H1 (cell line): ENCODE data around the gene GRID1. TPM values are rescaled to one million over a fixed set of nuclear protein-coding genes. Genes with fewer than 3 reads are reported as not detected.

Experiments used
- CTCF ChIA-PET: fragments of 300-600 bp; sonication (Branson Sonifier 250); formaldehyde crosslinking; loops from one replicate; lab custom pipeline; 2021; ENCODE audit not compliant: partially characterized antibody; lab: Charles Lee
- POLR2A ChIA-PET: fragments of 300-600 bp; sonication (Branson Sonifier 250); formaldehyde crosslinking; loops from one replicate; lab custom pipeline; 2021; ENCODE audit warnings: inconsistent platforms; ENCODE audit not compliant: partially characterized antibody; lab: Charles Lee
- DNase-seq, 2 experiments: peaks; one replicate each; pipeline versions ENCODE4 v3.0.0 to v3.0.0-alpha.2; 2010 to 2022; ENCODE audit warnings: low spot score in 2 of 2, low read depth in 1 of 2, mixed read lengths in 1 of 2
- FAIRE-seq: peaks from 2 replicates; lab custom pipeline; 2011; peaks lifted over from hg19 to GRCh38; lab: Jason Lieb, UNC
- H2AFZ ChIP-seq: 2 replicates; pipeline ENCODE4 v1.8.1; 2012; ENCODE audit warnings: low read length, inconsistent platforms
- H2AK5ac ChIP-seq: 2 replicates; pipeline ENCODE4 v1.6.1; 2013; ENCODE audit warnings: low read depth, low read length
- H2BK120ac ChIP-seq: replicated peaks from 2 replicates; pipeline ENCODE3; 2013; ENCODE audit warnings: low read depth, low read length, inconsistent platforms
- H2BK12ac ChIP-seq: 2 replicates; pipeline ENCODE4 v1.6.1; 2013; ENCODE audit warnings: low read depth, low read length
- H2BK15ac ChIP-seq: 2 replicates; pipeline ENCODE4 v1.6.1; 2013; ENCODE audit warnings: low read length
- H2BK20ac ChIP-seq: 2 replicates; pipeline ENCODE4 v1.6.1; 2013; ENCODE audit warnings: low read length
- H2BK5ac ChIP-seq: 2 replicates; pipeline ENCODE4 v1.6.1; 2013; ENCODE audit warnings: low read depth, low read length
- H3K14ac ChIP-seq: 2 replicates; pipeline ENCODE4 v1.6.1; 2013; ENCODE audit warnings: inconsistent platforms; ENCODE audit not compliant: insufficient read length
- H3K18ac ChIP-seq: 2 replicates; pipeline ENCODE4 v1.6.1; 2013; ENCODE audit warnings: low read length; ENCODE audit errors: extremely low read depth
- H3K23ac ChIP-seq: 2 replicates; pipeline ENCODE4 v1.6.1; 2013; ENCODE audit warnings: inconsistent platforms; ENCODE audit not compliant: insufficient read length
- H3K23me2 ChIP-seq: 2 replicates; pipeline ENCODE4 v1.6.1; 2013; ENCODE audit warnings: low read depth, low read length
- H3K27ac ChIP-seq: 2 replicates; pipeline ENCODE4 v1.6.1; 2011; ENCODE audit warnings: low read depth, low read length, inconsistent platforms
- H3K27me3 ChIP-seq, 4 experiments: replicated peaks in 1 of 4; 1 replicate in 1 of 4; 2 replicates in 3 of 4; pipeline versions ENCODE4 v1.6.1 to v1.8.1; 2011 to 2013; ENCODE audit warnings: low read length in 3 of 4, mild to moderate bottlenecking in 3 of 4, inconsistent platforms in 2 of 4, mixed read lengths in 2 of 4, moderate library complexity in 1 of 4; ENCODE audit not compliant: control insufficient read depth in 3 of 4, insufficient read depth in 3 of 4; ENCODE audit errors: extremely low read depth in 1 of 4
- H3K36me3 ChIP-seq, 4 experiments: 2 replicates each; pipeline versions ENCODE4 v1.6.1 to v1.8.1; 2011 to 2013; ENCODE audit warnings: mild to moderate bottlenecking in 4 of 4, low read length in 3 of 4, moderate library complexity in 2 of 4, control low read depth in 1 of 4, inconsistent platforms in 1 of 4; ENCODE audit not compliant: insufficient read depth in 4 of 4, control insufficient read depth in 2 of 4
- H3K4ac ChIP-seq: replicated peaks from 2 replicates; pipeline ENCODE3; 2013; ENCODE audit warnings: low read length, low read depth, mixed read lengths, inconsistent platforms; ENCODE audit not compliant: insufficient read length
- H3K4me1 ChIP-seq, 4 experiments: replicated peaks in 1 of 4; 1 replicate in 1 of 4; 2 replicates in 3 of 4; pipeline versions ENCODE4 v1.6.1 to v1.8.1; 2011 to 2013; ENCODE audit warnings: low read length in 3 of 4, inconsistent platforms in 2 of 4, mixed read lengths in 1 of 4; ENCODE audit not compliant: insufficient read depth in 4 of 4, control insufficient read depth in 3 of 4
- H3K4me2 ChIP-seq, 2 experiments: 2 replicates each; pipeline versions ENCODE4 v1.6.1 to v1.8.1; 2011 to 2013; ENCODE audit warnings: low read depth in 2 of 2, low read length in 2 of 2, control low read depth in 1 of 2, inconsistent platforms in 1 of 2, mild to moderate bottlenecking in 1 of 2; ENCODE audit not compliant: insufficient read depth in 1 of 2
- H3K4me3 ChIP-seq, 4 experiments: fragments of 200-600, 300-600 bp in 1 of 4; sonication (generic), shearing (Covaris generic), sonication (Bioruptor Twin) in 1 of 4; 2 replicates each; pipeline versions ENCODE4 v1.5.1 to v1.8.1; 2011 to 2016; ENCODE audit warnings: low read length in 4 of 4, low read depth in 3 of 4, control low read depth in 2 of 4, inconsistent platforms in 2 of 4, mild to moderate bottlenecking in 2 of 4, mixed read lengths in 1 of 4, moderate library complexity in 1 of 4; ENCODE audit not compliant: insufficient read depth in 2 of 4; ENCODE audit errors: extremely low read depth in 1 of 4
- H3K56ac ChIP-seq: replicated peaks from 2 replicates; pipeline ENCODE3; 2013; ENCODE audit warnings: low read depth, mild to moderate bottlenecking, mixed read lengths, low read length, inconsistent platforms; ENCODE audit not compliant: insufficient read length
- H3K79me1 ChIP-seq: 2 replicates; pipeline ENCODE4 v1.6.1; 2013; ENCODE audit warnings: low read depth, low read length, control low read depth
- H3K79me2 ChIP-seq, 2 experiments: 2 replicates each; pipeline versions ENCODE4 v1.6.1 to v1.8.1; 2012 to 2013; ENCODE audit warnings: low read length in 2 of 2, mild to moderate bottlenecking in 2 of 2, inconsistent platforms in 1 of 2; ENCODE audit not compliant: insufficient read depth in 2 of 2, control insufficient read depth in 1 of 2
- H3K9ac ChIP-seq, 4 experiments: replicated peaks in 1 of 4; 1 replicate in 1 of 4; 2 replicates in 3 of 4; pipeline versions ENCODE4 v1.6.1 to v1.8.1; 2011 to 2013; ENCODE audit warnings: low read depth in 3 of 4, low read length in 3 of 4, control low read depth in 2 of 4, mild to moderate bottlenecking in 2 of 4, moderate library complexity in 2 of 4, inconsistent platforms in 1 of 4; ENCODE audit errors: extremely low read depth in 1 of 4
- H3K9me3 ChIP-seq, 2 experiments: 2 replicates each; pipeline versions ENCODE4 v1.6.1 to v1.8.1; 2012 to 2013; ENCODE audit warnings: mild to moderate bottlenecking in 2 of 2, moderate library complexity in 2 of 2, control low read depth in 1 of 2, inconsistent platforms in 1 of 2, low read depth in 1 of 2, low read length in 1 of 2, mixed read lengths in 1 of 2; ENCODE audit not compliant: insufficient read depth in 2 of 2
- H4K20me1 ChIP-seq, 2 experiments: replicated peaks in 1 of 2; 2 replicates each; pipeline versions ENCODE3 to v1.8.1; 2011 to 2013; ENCODE audit warnings: inconsistent platforms in 2 of 2, low read length in 2 of 2, mild to moderate bottlenecking in 1 of 2; ENCODE audit not compliant: insufficient read depth in 2 of 2, control insufficient read depth in 1 of 2
- H4K5ac ChIP-seq: 2 replicates; pipeline ENCODE4 v1.6.1; 2013; ENCODE audit warnings: low read length, low read depth, mixed read lengths, inconsistent platforms; ENCODE audit not compliant: insufficient read length
- H4K8ac ChIP-seq: 2 replicates; pipeline ENCODE4 v1.8.0; 2013; ENCODE audit warnings: mild to moderate bottlenecking, moderate library complexity, low read length, inconsistent platforms; ENCODE audit not compliant: insufficient read depth; ENCODE audit errors: extremely low read depth
- H4K91ac ChIP-seq: replicated peaks from 2 replicates; pipeline ENCODE3; 2013; ENCODE audit warnings: low read length, mixed read lengths, inconsistent platforms; ENCODE audit not compliant: insufficient read length
- CEBPB ChIP-seq: IDR thresholded peaks from 2 replicates; pipeline ENCODE4 v1.6.1; 2012; ENCODE audit warnings: low read depth, low read length
- EGR1 ChIP-seq: IDR thresholded peaks from 2 replicates; pipeline ENCODE4 v1.6.1; 2011; ENCODE audit warnings: low read depth, low read length, borderline replicate concordance
- FOSL1 ChIP-seq: IDR thresholded peaks from 2 replicates; pipeline ENCODE4 v1.6.1; 2011; ENCODE audit warnings: mild to moderate bottlenecking, low read depth, low read length, moderate library complexity; ENCODE audit not compliant: insufficient read depth
- HDAC6 ChIP-seq: IDR thresholded peaks from one replicate; pipeline ENCODE4 v1.7.1; 2012; ENCODE audit warnings: low read depth, mild to moderate bottlenecking, inconsistent platforms, low read length, moderate library complexity
- JUND ChIP-seq: IDR thresholded peaks from 2 replicates; pipeline ENCODE4 v1.6.1; 2011; ENCODE audit warnings: mild to moderate bottlenecking, improper control_type of control experiment, low read length
- RFX5 ChIP-seq: IDR thresholded peaks from 2 replicates; pipeline ENCODE4 v1.6.1; 2011; ENCODE audit warnings: low read depth, low read length, improper control_type of control experiment, borderline replicate concordance
- whole genome bisulfite sequencing, 2 experiments: shearing (Covaris generic) in 1 of 2; methylation state at CpG; one replicate each; pipeline versions ENCODE4 v1.1.6 to v1.1.7; 2013 to 2015; ENCODE audit warnings: low lambda C conversion rate in 2 of 2, mixed read lengths in 2 of 2, inconsistent platforms in 1 of 2, low coverage in 1 of 2, missing lambda C conversion rate in 1 of 2; ENCODE audit not compliant: insufficient replicate concordance in 2 of 2, insufficient coverage in 1 of 2, insufficient read length in 1 of 2; ENCODE audit errors: extremely low coverage in 1 of 2, missing lambda C conversion rate in 1 of 2; 5-methylcytosine and 5-hydroxymethylcytosine counted together
- polyA plus RNA-seq, 7 experiments: library from polyadenylated mRNA; depleted of rRNA in 3 of 7; stranded (reverse) in 5 of 7; unstranded in 2 of 7; fragments of >200 nt in 5 of 7; fragments of 200-250 nt in 2 of 7; gene quantifications; 1 replicate in 5 of 7; 2 replicates in 1 of 7; 4 replicates in 1 of 7; pipeline versions ENCODE4 v1.2.1 to v1.2.3, GENCODE V29; 2011 to 2013; ENCODE audit warnings: missing spikeins in 2 of 7, mixed read lengths in 2 of 7
- total RNA-seq: library from RNA; stranded (reverse); fragmentation: NEBNext Ultra II Directional; extraction: Animal tissue kit (Norgen Biotek cat#: 25700); gene quantifications from 2 replicates; pipeline ENCODE4 v1.2.1, GENCODE V29; 2021
- TF ChIP-seq, protein P1 (sequence below): IDR thresholded peaks from 2 replicates; pipeline ENCODE4 v1.6.1; 2011; ENCODE audit warnings: low read depth, mild to moderate bottlenecking, low read length; ENCODE audit not compliant: insufficient read depth

GRID1 gene
- total and polyA plus RNA-seq, 2 of the 8 experiments (the other 6 are each of a cell fraction or from before 2014, with no cell fraction given), result 0.22 to 0.30 TPM

DNA sequence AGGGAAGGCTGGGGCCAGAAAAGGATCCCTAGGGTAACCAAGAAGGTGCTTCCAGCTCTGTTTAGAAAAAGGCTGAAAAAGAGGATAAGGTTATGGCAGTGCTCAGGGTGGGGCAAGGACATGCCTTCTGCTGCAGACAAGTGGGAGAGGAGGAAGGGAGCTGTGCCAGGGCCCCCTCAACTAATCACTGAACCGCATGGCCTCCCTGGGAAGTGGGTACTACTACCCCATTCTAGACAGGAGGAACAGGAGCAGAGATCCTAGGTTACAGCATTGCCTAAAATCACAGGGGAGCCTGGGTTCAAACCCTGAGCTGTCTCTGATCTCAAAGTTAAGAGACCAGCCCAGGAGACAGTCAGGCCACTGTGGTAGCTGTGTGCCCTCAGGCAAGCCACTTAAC is 149.7 kb downstream of the GRID1 start:
- Histone ChIP-seq H3K79me2 (no peaks in the 10 kb centered on the region), H3K18ac (no peak overlapping the region), H3K4me3 (no peak overlapping the region), H4K5ac (no peak overlapping the region), H2BK120ac (no peak overlapping the region), H3K4me1 (peaks cover 0 to 3% (median 0%) of the 10 kb centered on the region in 4 experiments; a peak in 1 of 7 replicates), H3K14ac (no peak overlapping the region), H3K9me3 (no peaks in the 10 kb centered on the region), H4K91ac (no peak overlapping the region), H2AK5ac (no peak overlapping the region), H3K79me1 (no peaks in the 10 kb centered on the region), H2BK5ac (no peak overlapping the region), H3K9ac (no peak overlapping the region), H2BK15ac (no peak overlapping the region), H2BK20ac (no peak overlapping the region), H3K23me2 (no peaks in the 10 kb centered on the region), H3K27ac (no peak overlapping the region), H2BK12ac (no peak overlapping the region), H4K20me1 (no peaks in the 10 kb centered on the region), H3K27me3 (no peaks in the 10 kb centered on the region), H3K23ac (no peak overlapping the region), H3K4ac (no peak overlapping the region), H2AFZ (no peak overlapping the region), H3K4me2 (no peak overlapping the region), H3K36me3 (no peaks in the 10 kb centered on the region), H3K56ac (no peak overlapping the region), H4K8ac (no peak overlapping the region)
- CTCF ChIA-PET, result interaction anchor here (0.8 to 2.0 kb wide), 7 partner anchors 8 to 161 kb away, joined by 3 to 5 read pairs (median 4); no protein-coding TSS in a partner anchor
- no peak for FAIRE-seq
- 75% methylated on average over 1 of the region's 1 CpG; no CpG with 5 or more reads in 1 of the 2 experiments for WGBS, 2 experiments
- no peak for DNase-seq
- POLR2A ChIA-PET, result no interaction called here
- no peak for TF ChIP-seq JUND
- TF ChIP-seq HDAC6, result no peak
- no peak for TF ChIP-seq CEBPB
- TF ChIP-seq FOSL1, result no peak
- no peak for TF ChIP-seq RFX5
- TF ChIP-seq, protein P1, sequence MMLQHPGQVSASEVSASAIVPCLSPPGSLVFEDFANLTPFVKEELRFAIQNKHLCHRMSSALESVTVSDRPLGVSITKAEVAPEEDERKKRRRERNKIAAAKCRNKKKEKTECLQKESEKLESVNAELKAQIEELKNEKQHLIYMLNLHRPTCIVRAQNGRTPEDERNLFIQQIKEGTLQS, result no peak
- no peak for TF ChIP-seq EGR1
